H1 (cell line): ENCODE data around the gene CENATAC. TPM values are rescaled to one million over a fixed set of nuclear protein-coding genes. Genes with fewer than 3 reads are reported as not detected.

Experiments
- SAP30 ChIP-seq: fragments of 300-600 bp; sonication (generic); IDR thresholded peaks from 2 replicates; pipeline ENCODE4 v1.7.1; 2012; ENCODE audit warnings: low read length, moderate library complexity, mild to moderate bottlenecking, inconsistent platforms; ENCODE audit not compliant: insufficient read depth, insufficient replicate concordance
- polyA plus RNA-seq, 7 experiments: library from polyadenylated mRNA; depleted of rRNA in 3 of 7; stranded (reverse) in 5 of 7; unstranded in 2 of 7; fragments of >200 nt in 5 of 7; fragments of 200-250 nt in 2 of 7; gene quantifications; 1 replicate in 5 of 7; 2 replicates in 1 of 7; 4 replicates in 1 of 7; pipeline versions ENCODE4 v1.2.1 to v1.2.3, GENCODE V29; 2011 to 2013; ENCODE audit warnings: missing spikeins in 2 of 7, mixed read lengths in 2 of 7
- total RNA-seq: library from RNA; stranded (reverse); fragmentation: NEBNext Ultra II Directional; extraction: Animal tissue kit (Norgen Biotek cat#: 25700); gene quantifications from 2 replicates; pipeline ENCODE4 v1.2.1, GENCODE V29; 2021

Gene CENATAC
- total and polyA plus RNA-seq, 2 of the 8 experiments (the other 6 are each of a cell fraction or from before 2014, with no cell fraction given) = 22.7 to 36.4 TPM

GRCh38 chr11:119024430-119025098 is 26.6 kb downstream of the CENATAC start (continued):
- no peak for TF ChIP-seq SAP30
